Liver (tissue), 9 donors: ENCODE measurements around the gene AK3. TPM values are rescaled to one million over a fixed set of nuclear protein-coding genes. Genes with fewer than 3 reads are reported as not detected.

Experiments used
- DNase-seq: peaks from one replicate; pipeline ENCODE4 v3.0.0-alpha.2; 2017; ENCODE audit warnings: low spot score
- H3K27ac ChIP-seq, 2 donors: one replicate each; pipeline ENCODE4 v1.7.0; 2013; ENCODE audit warnings: inconsistent platforms in 2 of 2, low read length in 2 of 2, control low read depth in 1 of 2, low read depth in 1 of 2, mild to moderate bottlenecking in 1 of 2
- H3K27me3 ChIP-seq, 4 donors: one replicate each; pipeline versions ENCODE4 v1.6.1 to v1.7.0; 2013; ENCODE audit warnings: low read length in 3 of 4, inconsistent platforms in 1 of 4, mild to moderate bottlenecking in 1 of 4, moderate library complexity in 1 of 4; ENCODE audit not compliant: control insufficient read depth in 4 of 4, insufficient read depth in 4 of 4
- H3K36me3 ChIP-seq, 4 donors: one replicate each; pipeline versions ENCODE4 v1.6.1 to v1.7.0; 2013; ENCODE audit warnings: low read length in 3 of 4, mild to moderate bottlenecking in 3 of 4, low read depth in 1 of 4, moderate library complexity in 1 of 4; ENCODE audit not compliant: control insufficient read depth in 4 of 4, insufficient read depth in 3 of 4
- H3K4me1 ChIP-seq, 4 donors: one replicate each; pipeline versions ENCODE4 v1.6.1 to v1.7.0; 2013; ENCODE audit warnings: low read length in 3 of 4, mild to moderate bottlenecking in 3 of 4, moderate library complexity in 1 of 4; ENCODE audit not compliant: control insufficient read depth in 4 of 4, insufficient read depth in 4 of 4
- H3K4me3 ChIP-seq, 3 donors: one replicate each; pipeline versions ENCODE4 v1.6.1 to v1.7.0; 2013; ENCODE audit warnings: low read length in 3 of 3, control low read depth in 1 of 3, low read depth in 1 of 3, mild to moderate bottlenecking in 1 of 3
- H3K9ac ChIP-seq, 2 donors: one replicate each; pipeline ENCODE4 v1.7.0; 2013; ENCODE audit warnings: low read length in 2 of 2, mild to moderate bottlenecking in 2 of 2, moderate library complexity in 2 of 2, control low read depth in 1 of 2, low read depth in 1 of 2
- H3K9me3 ChIP-seq, 4 donors: one replicate each; pipeline versions ENCODE4 v1.6.1 to v1.7.0; 2013; ENCODE audit warnings: low read length in 3 of 4; ENCODE audit not compliant: control insufficient read depth in 4 of 4
- EGR1 ChIP-seq, 2 donors: IDR thresholded peaks; 2 replicates each; pipeline ENCODE4 v1.6.1; 2016 to 2018; ENCODE audit warnings: antibody characterized with exemption in 2 of 2, low read depth in 2 of 2
- FOXA1 ChIP-seq: IDR thresholded peaks from 2 replicates; pipeline ENCODE4 v1.6.1; 2016; ENCODE audit warnings: antibody characterized with exemption
- FOXA2 ChIP-seq: IDR thresholded peaks from 2 replicates; pipeline ENCODE4 v1.6.1; 2016; ENCODE audit warnings: antibody characterized with exemption
- GABPA ChIP-seq, 2 donors: IDR thresholded peaks in 1 of 2; conservative IDR thresholded peaks in 1 of 2; 2 replicates each; pipeline ENCODE4 v1.6.1; 2016; ENCODE audit warnings: antibody characterized with exemption in 2 of 2, mild to moderate bottlenecking in 1 of 2, moderate library complexity in 1 of 2
- HNF4A ChIP-seq, 2 donors: conservative IDR thresholded peaks; 2 replicates each; pipeline ENCODE4 v1.6.1; 2016; ENCODE audit warnings: antibody characterized with exemption in 2 of 2, mild to moderate bottlenecking in 2 of 2
- HNF4G ChIP-seq: IDR thresholded peaks from 2 replicates; pipeline ENCODE4 v1.6.1; 2016; ENCODE audit warnings: antibody characterized with exemption
- JUND ChIP-seq, 2 donors: IDR thresholded peaks; 2 replicates each; pipeline ENCODE4 v1.6.1; 2016; ENCODE audit warnings: antibody characterized with exemption in 2 of 2
- NR2F2 ChIP-seq: IDR thresholded peaks from 2 replicates; pipeline ENCODE4 v1.6.1; 2016; ENCODE audit warnings: antibody characterized with exemption
- RAD21 ChIP-seq, 2 donors: IDR thresholded peaks; 2 replicates each; pipeline ENCODE4 v1.6.1; 2016; ENCODE audit warnings: antibody characterized with exemption in 2 of 2, mild to moderate bottlenecking in 2 of 2
- RXRA ChIP-seq, 2 donors: IDR thresholded peaks; 2 replicates each; pipeline ENCODE4 v1.6.1; 2017 to 2018; ENCODE audit warnings: antibody characterized with exemption in 2 of 2, mild to moderate bottlenecking in 1 of 2
- SP1 ChIP-seq: IDR thresholded peaks from 2 replicates; pipeline ENCODE4 v1.6.1; 2018; ENCODE audit warnings: antibody characterized with exemption, mild to moderate bottlenecking
- TAF1 ChIP-seq: conservative IDR thresholded peaks from 2 replicates; pipeline ENCODE4 v1.6.1; 2016; ENCODE audit warnings: antibody characterized with exemption, mild to moderate bottlenecking
- YY1 ChIP-seq: IDR thresholded peaks from 2 replicates; pipeline ENCODE4 v1.6.1; 2016; ENCODE audit warnings: antibody characterized with exemption, mild to moderate bottlenecking
- WGBS: extraction: QIAGEN DNeasy Blood & Tissue Kit; methylation state at CpG from one replicate; pipeline ENCODE4 v1.1.7; 2013; 5-methylcytosine and 5-hydroxymethylcytosine counted together
- polyA plus RNA-seq, 2 donors: library from polyadenylated mRNA; stranded (reverse) in 1 of 2; unstranded in 1 of 2; fragments of 200-250 nt in 1 of 2; fragments of >200 nt in 1 of 2; fragmentation: Nextera tagmentation in 1 of 2; extraction: Ambion mirVana in 1 of 2; gene quantifications; one replicate each; pipeline versions ENCODE4 v1.2.1 to v1.2.3, GENCODE V29; 2013 to 2015
- total RNA-seq, 2 donors: library from RNA; depleted of rRNA; stranded (reverse); fragments of >200 nt; gene quantifications; one replicate each; pipeline ENCODE4 v1.2.3, GENCODE V29; 2014
- TF ChIP-seq, protein P1 (sequence below): IDR thresholded peaks from 2 replicates; pipeline ENCODE4 v1.6.1; 2016; ENCODE audit warnings: antibody characterized with exemption
- TF ChIP-seq, protein P2 (sequence below): IDR thresholded peaks from 2 replicates; pipeline ENCODE4 v1.6.1; 2016; ENCODE audit warnings: antibody characterized with exemption, mild to moderate bottlenecking
- TF ChIP-seq, protein P3 (sequence below): fragments of 150-350 bp; IDR thresholded peaks from 2 replicates; pipeline ENCODE4 v1.5.1; 2017; ENCODE audit warnings: improper control_type of control experiment, low read depth, low read length; ENCODE audit not compliant: missing input control
- TF ChIP-seq, protein P4 (sequence below): IDR thresholded peaks from 2 replicates; pipeline ENCODE4 v1.6.1; 2016; ENCODE audit warnings: antibody characterized with exemption
- donor health status: healthy.
- donor health status: healthy.
- donor health status: healthy.
- donor health status: healthy.
- donor health status: healthy.

The AK3 gene
- total and polyA plus RNA-seq, 4 donors = 70.6 to 181 (median 101) TPM

- peaks cover 13 to 78% (median 53%) of the 10 kb centered on the region in 4 donors for H3K36me3 ChIP-seq
- no peak overlapping the region for H3K9ac ChIP-seq
- H3K4me3 ChIP-seq = no peak overlapping the region
- H3K27me3 ChIP-seq = no peaks in the 10 kb centered on the region
- 95% methylated on average over 9 of the region's 9 CpGs for WGBS
- H3K9me3 ChIP-seq = no peaks in the 10 kb centered on the region
- no peak overlapping the region for H3K27ac ChIP-seq
- no peak for DNase-seq
- H3K4me1 ChIP-seq = no peaks in the 10 kb centered on the region
- TF ChIP-seq, protein P1, sequence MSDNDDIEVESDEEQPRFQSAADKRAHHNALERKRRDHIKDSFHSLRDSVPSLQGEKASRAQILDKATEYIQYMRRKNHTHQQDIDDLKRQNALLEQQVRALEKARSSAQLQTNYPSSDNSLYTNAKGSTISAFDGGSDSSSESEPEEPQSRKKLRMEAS = no peak
- TF ChIP-seq EGR1 (IDR thresholded peaks at IDR 0.05; ENCODE audit: low read depth in 2 of 2) (no peak), HNF4A (conservative IDR thresholded peaks at IDR 0.05) (no peak), NR2F2 (no peak), RAD21 (IDR thresholded peaks at IDR 0.05) (no peak), SP1 (no peak), RXRA (IDR thresholded peaks at IDR 0.05) (no peak), FOXA1 (no peak), TAF1 (no peak), JUND (IDR thresholded peaks at IDR 0.05) (no peak)
- TF ChIP-seq, protein P2, sequence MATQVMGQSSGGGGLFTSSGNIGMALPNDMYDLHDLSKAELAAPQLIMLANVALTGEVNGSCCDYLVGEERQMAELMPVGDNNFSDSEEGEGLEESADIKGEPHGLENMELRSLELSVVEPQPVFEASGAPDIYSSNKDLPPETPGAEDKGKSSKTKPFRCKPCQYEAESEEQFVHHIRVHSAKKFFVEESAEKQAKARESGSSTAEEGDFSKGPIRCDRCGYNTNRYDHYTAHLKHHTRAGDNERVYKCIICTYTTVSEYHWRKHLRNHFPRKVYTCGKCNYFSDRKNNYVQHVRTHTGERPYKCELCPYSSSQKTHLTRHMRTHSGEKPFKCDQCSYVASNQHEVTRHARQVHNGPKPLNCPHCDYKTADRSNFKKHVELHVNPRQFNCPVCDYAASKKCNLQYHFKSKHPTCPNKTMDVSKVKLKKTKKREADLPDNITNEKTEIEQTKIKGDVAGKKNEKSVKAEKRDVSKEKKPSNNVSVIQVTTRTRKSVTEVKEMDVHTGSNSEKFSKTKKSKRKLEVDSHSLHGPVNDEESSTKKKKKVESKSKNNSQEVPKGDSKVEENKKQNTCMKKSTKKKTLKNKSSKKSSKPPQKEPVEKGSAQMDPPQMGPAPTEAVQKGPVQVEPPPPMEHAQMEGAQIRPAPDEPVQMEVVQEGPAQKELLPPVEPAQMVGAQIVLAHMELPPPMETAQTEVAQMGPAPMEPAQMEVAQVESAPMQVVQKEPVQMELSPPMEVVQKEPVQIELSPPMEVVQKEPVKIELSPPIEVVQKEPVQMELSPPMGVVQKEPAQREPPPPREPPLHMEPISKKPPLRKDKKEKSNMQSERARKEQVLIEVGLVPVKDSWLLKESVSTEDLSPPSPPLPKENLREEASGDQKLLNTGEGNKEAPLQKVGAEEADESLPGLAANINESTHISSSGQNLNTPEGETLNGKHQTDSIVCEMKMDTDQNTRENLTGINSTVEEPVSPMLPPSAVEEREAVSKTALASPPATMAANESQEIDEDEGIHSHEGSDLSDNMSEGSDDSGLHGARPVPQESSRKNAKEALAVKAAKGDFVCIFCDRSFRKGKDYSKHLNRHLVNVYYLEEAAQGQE = no peak
- TF ChIP-seq, protein P3, sequence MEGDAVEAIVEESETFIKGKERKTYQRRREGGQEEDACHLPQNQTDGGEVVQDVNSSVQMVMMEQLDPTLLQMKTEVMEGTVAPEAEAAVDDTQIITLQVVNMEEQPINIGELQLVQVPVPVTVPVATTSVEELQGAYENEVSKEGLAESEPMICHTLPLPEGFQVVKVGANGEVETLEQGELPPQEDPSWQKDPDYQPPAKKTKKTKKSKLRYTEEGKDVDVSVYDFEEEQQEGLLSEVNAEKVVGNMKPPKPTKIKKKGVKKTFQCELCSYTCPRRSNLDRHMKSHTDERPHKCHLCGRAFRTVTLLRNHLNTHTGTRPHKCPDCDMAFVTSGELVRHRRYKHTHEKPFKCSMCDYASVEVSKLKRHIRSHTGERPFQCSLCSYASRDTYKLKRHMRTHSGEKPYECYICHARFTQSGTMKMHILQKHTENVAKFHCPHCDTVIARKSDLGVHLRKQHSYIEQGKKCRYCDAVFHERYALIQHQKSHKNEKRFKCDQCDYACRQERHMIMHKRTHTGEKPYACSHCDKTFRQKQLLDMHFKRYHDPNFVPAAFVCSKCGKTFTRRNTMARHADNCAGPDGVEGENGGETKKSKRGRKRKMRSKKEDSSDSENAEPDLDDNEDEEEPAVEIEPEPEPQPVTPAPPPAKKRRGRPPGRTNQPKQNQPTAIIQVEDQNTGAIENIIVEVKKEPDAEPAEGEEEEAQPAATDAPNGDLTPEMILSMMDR = no peak
- TF ChIP-seq, protein P4, sequence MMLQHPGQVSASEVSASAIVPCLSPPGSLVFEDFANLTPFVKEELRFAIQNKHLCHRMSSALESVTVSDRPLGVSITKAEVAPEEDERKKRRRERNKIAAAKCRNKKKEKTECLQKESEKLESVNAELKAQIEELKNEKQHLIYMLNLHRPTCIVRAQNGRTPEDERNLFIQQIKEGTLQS = no peak
Measured at GRCh38 chr9:4714266-4715016, 26.6 kb downstream of the AK3 start.

DNA sequence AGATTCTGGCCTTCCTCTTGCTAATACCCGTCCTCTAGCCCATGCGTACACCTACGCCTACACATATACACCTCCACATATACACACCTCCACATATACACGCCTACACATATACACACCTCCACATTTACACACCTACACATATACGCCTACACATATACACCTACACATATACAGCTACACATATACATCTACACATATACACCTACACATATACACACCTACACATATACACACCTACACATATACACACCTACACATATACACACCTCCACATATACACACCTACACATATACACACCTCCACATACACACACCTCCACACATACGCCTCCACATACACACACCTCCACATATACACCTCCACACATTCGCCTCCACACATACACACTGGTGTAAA is 27.2 kb downstream of the AK3 start:
- no peaks in the 10 kb centered on the region for H3K4me1 ChIP-seq
- H3K9me3 ChIP-seq = no peaks in the 10 kb centered on the region
- DNase-seq = no peak
- H3K9ac ChIP-seq = no peak overlapping the region
- H3K4me3 ChIP-seq = no peak overlapping the region
- peaks cover 13 to 76% (median 51%) of the 10 kb centered on the region in 4 donors for H3K36me3 ChIP-seq
- no peak overlapping the region for H3K27ac ChIP-seq
- no peaks in the 10 kb centered on the region for H3K27me3 ChIP-seq
- 74% methylated on average over 7 of the region's 7 CpGs for WGBS
- TF ChIP-seq, protein P4 = no peak
- TF ChIP-seq FOXA2 (no peak), YY1 (no peak), RAD21 (IDR thresholded peaks at IDR 0.05) (no peak), EGR1 (IDR thresholded peaks at IDR 0.05; ENCODE audit: low read depth in 2 of 2) (no peak), GABPA (IDR thresholded peaks at IDR 0.05 in 1 of 2, conservative IDR thresholded peaks at IDR 0.05 in 1 of 2) (no peak), NR2F2 (no peak), TAF1 (no peak), HNF4G (no peak), SP1 (no peak)
- TF ChIP-seq, protein P2 = no peak
- TF ChIP-seq, protein P3 = no peak
